Natural killer cell (primary cell): ENCODE results near the gene SCLY. TPM values are rescaled to one million over a fixed set of nuclear protein-coding genes. Genes with fewer than 3 reads are reported as not detected.

ENCODE experiments used
- ATAC-seq, 3 donors: fragments of 150-1000 bp in 2 of 3; fragments of 200-7000 bp in 1 of 3; cut with Tn5 transposase; 1 replicate in 1 of 3; 2 replicates in 2 of 3; pipeline ENCODE4 v1.10.0; 2021; ENCODE audit warnings: mild to moderate bottlenecking in 2 of 3, moderate library complexity in 2 of 3
- DNase-seq, 2 donors: peaks; one replicate each; pipeline versions ENCODE4 v3.0.0 to v3.0.0-alpha.2; 2013 to 2021; ENCODE audit warnings: mixed read lengths in 1 of 2
- H3K27ac ChIP-seq: one replicate; pipeline ENCODE4 v1.5.1; 2013; ENCODE audit warnings: mild to moderate bottlenecking, low read length
- H3K27me3 ChIP-seq: one replicate; pipeline ENCODE4 v1.6.1; 2013; ENCODE audit warnings: low read length; ENCODE audit not compliant: control insufficient read depth, insufficient read depth
- H3K36me3 ChIP-seq: one replicate; pipeline ENCODE4 v1.6.1; 2013; ENCODE audit warnings: low read length; ENCODE audit not compliant: control insufficient read depth, insufficient read depth
- H3K4me1 ChIP-seq: one replicate; pipeline ENCODE4 v1.6.1; 2013; ENCODE audit warnings: low read length; ENCODE audit not compliant: control insufficient read depth, insufficient read depth
- H3K4me3 ChIP-seq: one replicate; pipeline ENCODE4 v1.5.1; 2013; ENCODE audit warnings: low read length
- H3K9me3 ChIP-seq: one replicate; pipeline ENCODE4 v1.6.1; 2013; ENCODE audit warnings: low read length; ENCODE audit not compliant: control insufficient read depth, insufficient read depth
- H3K27ac Mint-ChIP-seq, 2 donors: one replicate each; pipeline ENCODE4 v1.8.0; 2022; ENCODE audit warnings: mild to moderate bottlenecking in 2 of 2, mixed read lengths in 2 of 2, moderate library complexity in 1 of 2
- H3K27me3 Mint-ChIP-seq, 2 donors: one replicate each; pipeline ENCODE4 v1.8.0; 2022; ENCODE audit warnings: low read depth in 2 of 2, mixed read lengths in 2 of 2
- H3K36me3 Mint-ChIP-seq: one replicate; pipeline ENCODE4 v1.8.0; 2022; ENCODE audit warnings: mixed read lengths
- H3K4me1 Mint-ChIP-seq, 2 donors: one replicate each; pipeline ENCODE4 v1.8.0; 2022; ENCODE audit warnings: mixed read lengths in 2 of 2
- H3K4me3 Mint-ChIP-seq: one replicate; pipeline ENCODE4 v1.8.0; 2022; ENCODE audit warnings: mild to moderate bottlenecking, moderate library complexity, mixed read lengths
- H3K9me3 Mint-ChIP-seq, 2 donors: one replicate each; pipeline ENCODE4 v1.8.0; 2022; ENCODE audit warnings: mixed read lengths in 2 of 2
- WGBS: methylation state at CpG from one replicate; pipeline ENCODE4 v1.1.7; 2013; ENCODE audit warnings: missing lambda C conversion rate; ENCODE audit not compliant: insufficient coverage; 5-methylcytosine and 5-hydroxymethylcytosine counted together
- intact Hi-C: fragments of 100-400 bp; cut with micrococcal nuclease; formaldehyde crosslinking; loops from one replicate; pipeline ENCODE4 v1.14.2; 2022
- total RNA-seq, 4 donors: library from RNA; stranded (reverse); fragments of 120-200 nt in 1 of 4; gene quantifications; one replicate each; pipeline versions ENCODE4 v1.2.3 to v1.2.4, GENCODE V29; 2013 to 2022
- TF ChIP-seq, protein P1 (sequence below): fragments of 200-600 bp; IDR thresholded peaks from one replicate; pipeline ENCODE4 v1.8.0; 2022; ENCODE audit warnings: antibody characterized with exemption

SCLY gene
- total RNA-seq, 3 donors from 2014 or later (not counting 1 experiment from before 2014, with no cell fraction given): 16.3 to 24.6 (median 20.1) TPM

DNA sequence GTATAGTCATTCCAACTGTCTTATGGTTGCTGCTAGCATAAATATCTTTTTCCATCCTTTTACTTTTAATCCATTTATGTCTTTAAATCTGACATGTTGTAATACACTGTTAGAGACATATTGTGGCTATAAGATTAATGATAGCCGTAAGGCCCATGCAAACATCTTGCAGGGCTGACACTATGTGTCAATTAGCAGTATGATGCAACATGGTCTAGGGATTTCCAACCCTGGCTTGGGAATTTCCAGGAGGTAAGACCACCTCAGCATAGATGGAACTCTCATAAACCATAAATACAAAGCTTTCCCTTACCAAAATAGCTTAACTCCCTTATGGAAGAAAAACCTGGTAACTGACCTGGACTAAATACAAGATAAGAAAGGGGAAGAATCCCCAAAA lies 16.5 kb downstream of the SCLY start:
- TF ChIP-seq, protein P1, sequence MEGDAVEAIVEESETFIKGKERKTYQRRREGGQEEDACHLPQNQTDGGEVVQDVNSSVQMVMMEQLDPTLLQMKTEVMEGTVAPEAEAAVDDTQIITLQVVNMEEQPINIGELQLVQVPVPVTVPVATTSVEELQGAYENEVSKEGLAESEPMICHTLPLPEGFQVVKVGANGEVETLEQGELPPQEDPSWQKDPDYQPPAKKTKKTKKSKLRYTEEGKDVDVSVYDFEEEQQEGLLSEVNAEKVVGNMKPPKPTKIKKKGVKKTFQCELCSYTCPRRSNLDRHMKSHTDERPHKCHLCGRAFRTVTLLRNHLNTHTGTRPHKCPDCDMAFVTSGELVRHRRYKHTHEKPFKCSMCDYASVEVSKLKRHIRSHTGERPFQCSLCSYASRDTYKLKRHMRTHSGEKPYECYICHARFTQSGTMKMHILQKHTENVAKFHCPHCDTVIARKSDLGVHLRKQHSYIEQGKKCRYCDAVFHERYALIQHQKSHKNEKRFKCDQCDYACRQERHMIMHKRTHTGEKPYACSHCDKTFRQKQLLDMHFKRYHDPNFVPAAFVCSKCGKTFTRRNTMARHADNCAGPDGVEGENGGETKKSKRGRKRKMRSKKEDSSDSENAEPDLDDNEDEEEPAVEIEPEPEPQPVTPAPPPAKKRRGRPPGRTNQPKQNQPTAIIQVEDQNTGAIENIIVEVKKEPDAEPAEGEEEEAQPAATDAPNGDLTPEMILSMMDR: no peak
- H3K4me1 ChIP-seq: no peaks in the 10 kb centered on the region
- no peak overlapping the region for H3K4me3 ChIP-seq
- WGBS: 100% methylated on average over 1 of the region's 1 CpG
- Mint-ChIP-seq H3K9me3 (peaks cover 0 to 4% of the 10 kb centered on the region in 2 donors), H3K27me3 (no peaks in the 10 kb centered on the region), H3K36me3 (peaks cover 8% of the 10 kb centered on the region), H3K27ac (no peak overlapping the region), H3K4me1 (peaks cover 0 to 7% of the 10 kb centered on the region in 2 donors), H3K4me3 (no peak overlapping the region)
- DNase-seq: no peak
- intact Hi-C loops: no loop called here
- no peaks in the 10 kb centered on the region for H3K9me3 ChIP-seq
- H3K27ac ChIP-seq: no peak overlapping the region
- no peak for ATAC-seq
- no peaks in the 10 kb centered on the region for H3K27me3 ChIP-seq
- peaks cover 31% of the 10 kb centered on the region for H3K36me3 ChIP-seq

DNA sequence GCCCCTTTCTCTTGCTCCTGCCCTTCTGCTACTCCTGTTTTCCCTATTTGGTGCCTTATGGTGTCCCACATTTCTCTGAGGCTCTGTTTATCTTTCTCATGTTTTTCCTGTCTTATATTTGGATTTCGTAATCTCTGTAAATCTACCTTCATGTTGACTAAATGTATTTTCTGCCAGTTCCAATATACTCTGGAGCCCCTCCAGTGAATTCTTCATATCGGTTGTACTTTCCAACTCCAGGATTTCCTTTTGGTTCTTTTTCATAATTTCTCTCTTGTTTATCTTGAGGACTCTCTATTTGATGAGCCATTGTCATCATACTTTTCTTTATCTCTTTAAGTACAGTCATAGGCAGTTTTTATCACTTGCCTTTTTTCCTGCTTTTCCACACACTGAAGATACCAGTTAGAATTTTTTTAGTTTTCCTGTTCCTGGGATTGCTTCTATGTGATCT lies 19.1 kb downstream of the SCLY start:
- peaks cover 8% of the 10 kb centered on the region for H3K36me3 Mint-ChIP-seq
- H3K9me3 Mint-ChIP-seq: peaks cover 0 to 4% of the 10 kb centered on the region in 2 donors
- 94% methylated on average over 2 of the region's 2 CpGs for WGBS
- intact Hi-C loops: no loop called here
- H3K27ac ChIP-seq: no peak overlapping the region
- TF ChIP-seq, protein P1: no peak
- H3K27me3 ChIP-seq: no peaks in the 10 kb centered on the region
- H3K4me1 Mint-ChIP-seq: peaks cover 0 to 7% of the 10 kb centered on the region in 2 donors
- H3K27me3 Mint-ChIP-seq: no peaks in the 10 kb centered on the region
- H3K4me1 ChIP-seq: no peaks in the 10 kb centered on the region
- ATAC-seq (no peak), DNase-seq (no peak)
- no peaks in the 10 kb centered on the region for H3K9me3 ChIP-seq
- H3K4me3 ChIP-seq: no peak overlapping the region
- H3K36me3 ChIP-seq: peaks cover 47% of the 10 kb centered on the region
- no peak overlapping the region for H3K27ac Mint-ChIP-seq
- no peak overlapping the region for H3K4me3 Mint-ChIP-seq

DNA sequence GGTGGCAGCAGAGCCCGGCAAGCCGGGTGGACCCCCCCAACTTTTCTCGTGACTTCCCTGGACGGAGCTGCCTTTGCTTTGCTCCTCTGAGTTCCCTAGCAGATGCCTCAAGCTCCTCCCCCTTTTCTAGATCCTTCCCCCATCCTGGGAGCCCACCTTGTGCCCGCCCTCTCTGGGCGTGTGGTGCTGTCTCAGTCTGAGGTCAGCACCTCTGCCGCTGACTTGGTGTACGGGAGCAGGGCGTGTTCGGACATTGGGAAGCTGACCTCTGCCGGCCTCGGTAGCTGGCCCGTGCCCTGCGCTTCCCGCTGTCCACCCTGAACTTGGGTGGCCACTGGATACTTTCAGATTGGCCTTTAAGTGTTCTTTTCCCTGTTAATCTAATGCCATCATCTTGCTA lies 19.7 kb downstream of the SCLY start:
- Mint-ChIP-seq H3K9me3 (peaks cover 0 to 4% of the 10 kb centered on the region in 2 donors), H3K27ac (no peak overlapping the region), H3K4me1 (peaks cover 0 to under 1% of the 10 kb centered on the region in 2 donors), H3K4me3 (no peak overlapping the region), H3K27me3 (no peaks in the 10 kb centered on the region), H3K36me3 (peaks cover 8% of the 10 kb centered on the region)
- Histone ChIP-seq H3K4me1 (no peaks in the 10 kb centered on the region), H3K27ac (no peak overlapping the region), H3K36me3 (peaks cover 47% of the 10 kb centered on the region), H3K9me3 (no peaks in the 10 kb centered on the region), H3K27me3 (no peaks in the 10 kb centered on the region), H3K4me3 (no peak overlapping the region)
- TF ChIP-seq, protein P1: no peak
- 97% methylated on average over 15 of the region's 15 CpGs for WGBS
- ATAC-seq (no peak), DNase-seq (no peak)
- intact Hi-C loops: no loop called here

DNA sequence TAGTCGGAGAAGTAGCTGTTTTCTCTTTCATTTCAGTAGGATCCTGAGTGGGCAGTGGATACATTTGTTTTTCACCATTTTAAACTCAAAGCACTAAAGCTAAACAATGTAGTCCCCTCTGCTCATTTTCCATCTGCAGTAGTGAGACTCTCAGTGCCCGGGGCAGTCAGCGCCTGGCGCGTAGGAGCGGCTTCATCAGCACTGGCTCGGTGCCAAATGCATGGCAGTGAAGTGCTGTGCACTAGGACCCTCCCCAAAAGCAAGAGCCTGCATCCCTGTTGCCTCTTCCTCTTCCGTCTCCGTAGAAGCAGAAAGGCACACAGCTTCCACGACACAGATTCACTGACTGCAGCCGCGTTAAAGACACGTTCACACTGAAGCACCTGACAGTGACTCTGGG lies 20.3 kb downstream of the SCLY start:
- intact Hi-C loops: no loop called here
- ATAC-seq: no peak
- Mint-ChIP-seq H3K9me3 (peaks cover 0 to 4% of the 10 kb centered on the region in 2 donors), H3K4me3 (no peak overlapping the region), H3K36me3 (peaks cover 8% of the 10 kb centered on the region), H3K4me1 (no peaks in the 10 kb centered on the region), H3K27ac (no peak overlapping the region), H3K27me3 (no peaks in the 10 kb centered on the region)
- Histone ChIP-seq H3K9me3 (no peaks in the 10 kb centered on the region), H3K4me1 (no peaks in the 10 kb centered on the region), H3K36me3 (peaks cover 46% of the 10 kb centered on the region), H3K27me3 (no peaks in the 10 kb centered on the region), H3K4me3 (no peak overlapping the region), H3K27ac (no peak overlapping the region)
- TF ChIP-seq, protein P1: no peak
- 97% methylated on average over 13 of the region's 13 CpGs for WGBS
- DNase-seq: no peak
